Vagina (tissue), 2 donors: ENCODE results near the gene ANKZF1.

Experiments used
- CTCF ChIP-seq, 3 experiments: fragments of 450-650 bp in 2 of 3; fragments of 200-600 bp in 1 of 3; sonication (generic) in 1 of 3; IDR thresholded peaks; one replicate each; pipeline ENCODE4 v1.5.1; 2017 to 2019; ENCODE audit warnings: antibody characterized with exemption in 3 of 3, mild to moderate bottlenecking in 2 of 3, moderate library complexity in 2 of 3
- POLR2A ChIP-seq, 2 donors: fragments of 450-650 bp; IDR thresholded peaks; one replicate each; pipeline ENCODE4 v1.6.1; 2017; ENCODE audit warnings: antibody characterized with exemption in 2 of 2, mild to moderate bottlenecking in 2 of 2, moderate library complexity in 2 of 2
- POLR2AphosphoS5 ChIP-seq, 2 donors: sonication (generic); formaldehyde crosslinking; IDR thresholded peaks; one replicate each; pipeline ENCODE4 v1.9.0; 2017; ENCODE audit warnings: antibody characterized with exemption in 2 of 2, mild to moderate bottlenecking in 2 of 2, low read depth in 1 of 2; ENCODE audit not compliant: insufficient read depth in 1 of 2

GRCh38 chr2:219184121-219184520 is 45.5 kb upstream of the ANKZF1 start:
- TF ChIP-seq POLR2A (IDR thresholded peaks at IDR 0.05) (no peak), CTCF (IDR thresholded peaks at IDR 0.05) (no peak), POLR2AphosphoS5 (IDR thresholded peaks at IDR 0.05; ENCODE audit: insufficient read depth in 1 of 2, low read depth in 1 of 2) (no peak)
